GM21390 (cell line): ENCODE results near the gene PFKFB3.
"Not testable (repeated sequence)": the region's sequence is repeated elsewhere in the genome, so short reads cannot be mapped to it uniquely, and the experiment has no call there.

Experiments used
- ATAC-seq: cut with Tn5 transposase; IDR thresholded peaks from one replicate; pipeline ENCODE4 v1.9.1; 2021; ENCODE audit not compliant: unreplicated experiment

Gene PFKFB3

DNA sequence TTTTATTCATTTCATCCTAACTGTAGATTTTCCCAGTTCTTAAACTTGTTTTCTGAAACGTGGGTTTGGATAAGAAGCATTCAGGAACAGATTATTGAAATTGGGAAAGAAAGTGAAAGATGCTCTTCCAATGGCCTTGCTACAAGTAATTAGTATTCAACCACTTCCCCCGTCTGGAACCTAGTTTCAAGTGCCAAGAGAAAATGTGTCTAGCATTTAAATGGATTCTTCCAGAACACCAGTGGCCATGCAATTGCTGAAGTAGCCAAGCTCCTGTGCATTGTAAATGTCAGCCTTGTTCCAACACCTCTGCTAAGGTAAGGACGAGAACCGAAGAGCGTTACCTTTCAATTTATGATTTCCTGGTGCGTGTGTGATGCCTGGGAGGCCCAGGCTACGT, 68.2 kb downstream of the PFKFB3 start:
- ATAC-seq, result no peak

- no peak for ATAC-seq
Measured at GRCh38 chr10:6271663-6272062, 68.9 kb downstream of the PFKFB3 start.

GRCh38 chr10:6272126-6272525, 69.4 kb downstream of the PFKFB3 start:
- ATAC-seq, result no peak

DNA sequence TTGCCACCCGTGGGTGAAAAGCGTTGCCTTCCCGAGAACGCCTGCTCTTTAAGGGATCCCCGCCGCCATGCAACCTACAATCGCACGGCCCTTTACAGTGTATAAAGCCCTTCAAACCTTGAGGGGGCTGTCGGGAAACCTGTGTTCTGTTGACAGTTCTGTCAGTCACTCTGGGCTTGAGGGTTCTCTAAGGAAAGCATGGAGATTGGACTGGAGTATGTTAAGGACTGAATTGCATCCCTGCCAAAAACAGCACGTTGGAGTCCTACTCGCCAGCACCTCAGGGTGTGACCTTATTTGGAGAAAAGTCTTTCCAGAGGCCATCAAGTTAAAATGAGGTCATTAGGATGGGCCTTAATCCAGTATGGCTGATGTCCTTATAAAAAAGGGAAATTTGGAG, 70.6 kb downstream of the PFKFB3 start:
- ATAC-seq, result no peak

DNA sequence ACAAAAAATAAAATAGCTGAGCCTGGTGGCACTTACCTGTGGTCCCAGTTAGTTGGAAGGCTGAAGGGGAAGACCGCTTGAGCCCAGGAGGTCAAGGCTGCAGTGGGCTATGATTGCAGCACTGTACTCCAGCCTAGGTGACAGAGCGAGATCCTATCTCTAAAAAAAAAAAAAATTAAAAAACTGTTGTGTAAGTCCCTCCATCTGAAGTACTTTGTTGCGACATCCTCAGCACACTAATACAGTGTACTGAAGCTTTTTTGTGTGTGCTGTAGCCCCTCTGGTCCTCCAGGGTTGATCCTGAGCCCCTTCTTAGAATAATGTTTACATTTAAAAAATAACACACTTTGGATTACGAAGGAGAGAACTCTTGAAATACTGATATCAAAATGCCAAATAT, 71.3 kb downstream of the PFKFB3 start:
- ATAC-seq, result no peak

DNA sequence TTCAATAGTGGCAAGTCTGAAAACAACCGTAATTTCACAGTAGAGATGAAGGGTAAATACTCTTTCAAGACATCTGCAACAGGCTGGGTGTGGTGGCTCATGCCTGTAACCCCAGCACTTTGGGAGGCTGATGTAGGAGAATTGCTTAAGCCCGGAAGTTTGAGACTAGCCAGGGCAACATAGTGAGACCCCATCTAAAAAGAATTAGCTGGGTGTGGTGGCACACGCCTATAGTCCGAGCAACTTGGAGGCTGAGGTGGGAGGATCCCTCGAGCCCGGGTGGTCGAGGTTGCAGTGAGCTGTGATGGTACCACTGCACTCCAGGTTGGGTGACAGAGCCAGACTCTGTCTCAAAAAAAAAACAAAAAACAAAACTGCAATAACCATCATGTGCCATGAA, 71.8 kb downstream of the PFKFB3 start:
- ATAC-seq, result no peak

DNA sequence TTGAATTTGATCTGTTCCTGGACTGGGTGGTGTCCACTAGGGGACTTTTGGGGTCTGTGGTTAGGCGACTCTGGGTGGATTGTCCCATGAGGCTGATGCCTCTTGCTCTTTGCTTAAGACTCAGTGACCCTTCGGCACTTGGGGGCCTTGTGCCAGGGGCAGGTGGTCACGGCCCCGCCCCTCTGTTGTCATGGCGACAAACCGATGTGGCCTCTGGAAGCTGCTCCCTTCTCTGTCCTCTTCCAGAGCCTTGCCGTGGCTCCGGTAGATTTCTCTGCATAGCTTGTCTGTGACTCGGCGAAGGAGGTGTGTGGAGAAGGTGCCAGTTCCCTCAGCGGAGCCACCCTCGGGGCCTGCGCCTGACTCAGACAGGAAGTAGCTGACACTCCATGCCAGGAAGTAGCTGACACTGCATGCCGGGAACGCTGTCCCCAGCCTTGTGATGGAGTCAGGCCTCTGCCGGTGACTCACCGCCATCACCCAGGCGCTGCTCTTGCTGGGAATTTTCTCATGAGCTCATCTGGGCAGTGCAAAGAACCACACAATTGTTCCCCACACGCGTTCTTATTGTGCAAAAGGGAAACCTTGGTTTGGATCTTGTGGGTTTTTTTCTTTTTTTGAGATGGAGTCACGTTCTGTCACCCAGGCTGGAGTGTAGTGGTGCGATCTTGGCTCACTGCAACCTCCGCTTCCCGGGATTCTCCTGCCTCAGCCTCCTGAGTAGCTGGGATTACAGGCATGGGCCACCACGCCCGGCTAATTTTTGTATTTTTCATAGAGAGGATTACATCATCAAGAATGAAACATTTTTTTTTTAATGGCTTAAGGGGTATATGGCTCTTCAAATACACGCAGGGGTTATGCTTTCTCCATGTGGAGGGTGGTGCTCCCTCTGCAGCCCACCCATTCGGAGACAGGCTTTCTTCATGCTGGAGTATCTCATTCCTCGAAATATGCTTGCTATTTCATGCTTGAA, 72.6 kb downstream of the PFKFB3 start:
- peak; percentile 67 for ATAC-seq

DNA sequence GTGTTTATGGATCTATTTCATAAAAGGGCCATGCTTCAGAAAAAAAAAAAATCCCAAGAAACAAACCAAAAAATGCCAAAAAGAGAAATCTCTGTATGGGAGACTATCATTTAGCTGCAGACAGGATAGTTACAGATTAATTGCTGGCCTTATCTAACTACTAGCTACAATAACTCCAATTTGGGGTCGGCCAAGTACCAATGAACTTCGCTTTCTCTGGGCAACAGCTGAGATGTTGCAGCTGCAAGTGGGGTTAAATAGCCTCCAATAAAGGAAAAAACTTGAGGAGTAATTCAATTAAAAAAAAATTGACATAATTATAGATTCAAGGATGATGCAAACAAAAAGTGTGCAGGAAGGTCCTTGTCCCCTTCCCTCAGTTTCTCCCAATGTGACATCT, 73.6 kb downstream of the PFKFB3 start:
- no peak for ATAC-seq

GRCh38 chr10:6278519-6279120, 75.9 kb downstream of the PFKFB3 start:
- ATAC-seq, result no peak

GRCh38 chr10:6279540-6280267, 77.0 kb downstream of the PFKFB3 start:
- no peak for ATAC-seq

- ATAC-seq, result no peak
Measured at GRCh38 chr10:6280291-6280690, 77.6 kb downstream of the PFKFB3 start.

- no peak for ATAC-seq
Measured at GRCh38 chr10:6282454-6282958, 79.8 kb downstream of the PFKFB3 start.

DNA sequence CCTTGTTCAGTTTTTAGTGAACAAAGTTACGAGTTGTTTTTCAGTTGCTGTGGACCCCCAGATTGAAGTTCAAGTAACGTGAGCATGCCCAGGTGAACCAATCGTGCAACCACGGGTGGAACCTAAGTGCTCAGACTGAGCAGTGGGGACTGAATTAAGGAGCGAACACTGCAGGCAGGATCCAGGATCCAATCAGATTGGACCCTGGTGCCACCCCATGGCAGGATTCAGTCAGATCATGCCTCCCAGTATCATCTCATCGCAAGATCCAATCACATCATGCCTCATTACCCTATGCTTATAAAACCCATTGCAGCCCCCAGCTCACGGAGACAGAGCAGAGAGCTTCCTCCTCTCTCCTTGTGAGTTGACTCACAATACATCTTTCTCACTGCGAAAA, 80.9 kb downstream of the PFKFB3 start:
- no peak for ATAC-seq

GRCh38 chr10:6290621-6291020, 87.9 kb downstream of the PFKFB3 start:
- not testable (repeated sequence) for ATAC-seq

- no peak for ATAC-seq
Measured at GRCh38 chr10:6292741-6293151, 90.0 kb downstream of the PFKFB3 start.

GRCh38 chr10:6296425-6296824, 93.7 kb downstream of the PFKFB3 start:
- not testable (repeated sequence) for ATAC-seq

- no peak for ATAC-seq
Measured at GRCh38 chr10:6296828-6297251, 94.1 kb downstream of the PFKFB3 start.

- no peak for ATAC-seq
Measured at GRCh38 chr10:6297522-6297921, 94.8 kb downstream of the PFKFB3 start.

DNA sequence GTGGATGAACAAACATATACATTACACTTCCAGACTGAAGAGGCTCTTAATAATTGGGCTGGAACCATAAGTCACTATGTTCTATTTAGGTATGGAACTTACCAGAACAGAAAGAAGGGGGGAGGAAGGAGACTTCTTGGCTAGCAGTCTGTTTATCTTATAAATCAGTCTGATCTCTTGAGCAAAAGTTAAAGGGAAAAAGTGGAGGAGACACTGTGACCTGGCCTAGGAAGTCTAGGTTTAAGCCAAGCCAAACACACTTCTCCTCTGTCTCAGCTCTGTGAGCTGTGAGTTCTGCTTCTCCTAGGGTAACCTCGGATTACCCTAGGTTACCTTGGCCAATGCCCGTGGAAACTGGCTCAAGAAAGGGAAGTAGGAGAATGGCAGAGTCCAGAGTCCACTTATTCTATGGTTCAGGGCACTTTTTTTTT, 95.2 kb downstream of the PFKFB3 start:
- ATAC-seq, result no peak

GRCh38 chr10:6298428-6298827, 95.7 kb downstream of the PFKFB3 start:
- ATAC-seq, result no peak

DNA sequence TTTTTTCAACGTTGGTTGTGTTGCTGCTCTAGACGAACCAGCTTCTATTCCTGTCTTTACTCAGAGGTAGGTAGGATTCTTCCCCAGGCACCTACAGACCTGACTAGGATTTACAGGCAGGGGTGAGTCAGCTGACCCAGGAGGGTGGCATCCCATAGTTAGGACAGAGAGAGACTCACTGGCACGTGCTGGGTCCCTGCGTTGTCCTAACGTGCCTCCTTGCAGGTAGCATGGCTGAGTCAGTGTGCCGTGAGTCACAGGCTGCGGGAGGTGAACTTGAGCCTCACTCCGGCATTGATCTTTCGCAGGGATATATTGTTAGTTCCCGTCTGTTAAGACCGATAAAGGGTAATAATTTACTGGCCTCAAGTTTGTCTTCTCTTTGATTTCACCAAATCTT, 96.5 kb downstream of the PFKFB3 start:
- no peak for ATAC-seq
